Amniotic stem cell (primary cell): Measurements from ENCODE around the gene PLCB2.
A peak's percentile ranks its signal among the peaks of the same experiment; 100 is the strongest.

Source experiments
- DNase-seq: peaks from one replicate; lab custom pipeline; 2025; lab: John Stamatoyannopoulos, UW

The PLCB2 gene

GRCh38 chr15:40342416-40343320, 34.9 kb upstream of the PLCB2 start:
- no peak for DNase-seq

GRCh38 chr15:40340740-40341400, 33.1 kb upstream of the PLCB2 start, which contains the start of gene CCDC9B:
Gene CCDC9B, minus strand, starts transcription at chr15:40340939. Its CDS starts 120 bp downstream, at chr15:40340819.
- peak; percentile 70 for DNase-seq

- DNase-seq, result no peak
Observed at GRCh38 chr15:40340038-40340739, 32.5 kb upstream of the PLCB2 start.

- no peak for DNase-seq
Observed at GRCh38 chr15:40339621-40339945, 31.8 kb upstream of the PLCB2 start.

GRCh38 chr15:40338921-40339620, 31.3 kb upstream of the PLCB2 start:
- peak; percentile 74 for DNase-seq

GRCh38 chr15:40338041-40338657, 30.4 kb upstream of the PLCB2 start:
- DNase-seq, result no peak

GRCh38 chr15:40337597-40337996, 29.9 kb upstream of the PLCB2 start:
- no peak for DNase-seq

- no peak for DNase-seq
Observed at GRCh38 chr15:40336744-40337122, 29.0 kb upstream of the PLCB2 start.

- no peak for DNase-seq
Observed at GRCh38 chr15:40335938-40336743, 28.4 kb upstream of the PLCB2 start.

GRCh38 chr15:40334941-40335795, 27.4 kb upstream of the PLCB2 start:
- DNase-seq, result no peak

- DNase-seq, result no peak
Observed at GRCh38 chr15:40334541-40334940, 26.8 kb upstream of the PLCB2 start.

- no peak for DNase-seq
Observed at GRCh38 chr15:40333922-40334492, 26.3 kb upstream of the PLCB2 start.

GRCh38 chr15:40332113-40332781, 24.5 kb upstream of the PLCB2 start:
- DNase-seq, result no peak

GRCh38 chr15:40331637-40332036, 23.9 kb upstream of the PLCB2 start:
- no peak for DNase-seq

- DNase-seq, result no peak
Observed at GRCh38 chr15:40331026-40331425, 23.3 kb upstream of the PLCB2 start.

GRCh38 chr15:40330368-40330836, 22.7 kb upstream of the PLCB2 start:
- DNase-seq, result no peak

GRCh38 chr15:40329804-40330203, 22.1 kb upstream of the PLCB2 start:
- DNase-seq, result no peak

GRCh38 chr15:40328751-40329150, 21.0 kb upstream of the PLCB2 start:
- no peak for DNase-seq

GRCh38 chr15:40328176-40328575, 20.4 kb upstream of the PLCB2 start:
- DNase-seq, result no peak
